Mucosa of stomach (tissue), 1 donor: Measurements from ENCODE around the gene ATP10B.

Experiments used
- H3K27me3 ChIP-seq: one replicate; pipeline ENCODE4 v1.7.0; 2013; ENCODE audit warnings: mild to moderate bottlenecking, low read length; ENCODE audit not compliant: control insufficient read depth, insufficient read depth
- H3K36me3 ChIP-seq: one replicate; pipeline ENCODE4 v1.7.0; 2013; ENCODE audit warnings: low read length; ENCODE audit not compliant: control insufficient read depth, insufficient read depth
- H3K4me1 ChIP-seq: one replicate; pipeline ENCODE4 v1.7.0; 2013; ENCODE audit warnings: mild to moderate bottlenecking, low read length; ENCODE audit not compliant: control insufficient read depth, insufficient read depth
- H3K4me3 ChIP-seq: one replicate; pipeline ENCODE4 v1.7.0; 2013; ENCODE audit warnings: low read length
- H3K9ac ChIP-seq: one replicate; pipeline ENCODE4 v1.7.0; 2013; ENCODE audit warnings: mild to moderate bottlenecking, low read length, moderate library complexity
- H3K9me3 ChIP-seq: one replicate; pipeline ENCODE4 v1.7.0; 2013; ENCODE audit warnings: mild to moderate bottlenecking, low read length, moderate library complexity; ENCODE audit not compliant: control insufficient read depth
- donor health status: Pancreatic carcinoma.

Gene ATP10B

DNA sequence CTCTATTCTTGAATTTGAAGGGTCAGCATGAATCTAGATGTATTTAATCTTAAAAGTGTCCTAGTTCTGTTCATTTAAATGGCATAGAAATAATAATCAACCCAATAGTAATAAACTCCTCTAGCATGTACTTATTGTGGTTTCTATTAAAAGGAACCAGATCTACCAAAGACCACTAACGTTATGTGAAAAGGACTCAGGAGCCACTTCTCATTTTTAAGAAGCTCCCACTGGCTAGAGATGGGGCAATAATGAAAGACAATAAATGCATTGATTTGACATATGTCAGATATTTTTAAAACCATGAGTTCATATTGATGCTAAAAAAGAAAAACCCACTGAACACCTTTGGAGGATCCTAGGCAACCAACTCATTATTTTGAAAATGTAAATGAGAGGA, 191.9 kb downstream of the ATP10B start:
- Histone ChIP-seq H3K27me3 (no peaks in the 10 kb centered on the region), H3K9me3 (no peaks in the 10 kb centered on the region), H3K9ac (no peak overlapping the region), H3K36me3 (no peaks in the 10 kb centered on the region), H3K4me1 (peaks cover 24% of the 10 kb centered on the region), H3K4me3 (no peak overlapping the region)

DNA sequence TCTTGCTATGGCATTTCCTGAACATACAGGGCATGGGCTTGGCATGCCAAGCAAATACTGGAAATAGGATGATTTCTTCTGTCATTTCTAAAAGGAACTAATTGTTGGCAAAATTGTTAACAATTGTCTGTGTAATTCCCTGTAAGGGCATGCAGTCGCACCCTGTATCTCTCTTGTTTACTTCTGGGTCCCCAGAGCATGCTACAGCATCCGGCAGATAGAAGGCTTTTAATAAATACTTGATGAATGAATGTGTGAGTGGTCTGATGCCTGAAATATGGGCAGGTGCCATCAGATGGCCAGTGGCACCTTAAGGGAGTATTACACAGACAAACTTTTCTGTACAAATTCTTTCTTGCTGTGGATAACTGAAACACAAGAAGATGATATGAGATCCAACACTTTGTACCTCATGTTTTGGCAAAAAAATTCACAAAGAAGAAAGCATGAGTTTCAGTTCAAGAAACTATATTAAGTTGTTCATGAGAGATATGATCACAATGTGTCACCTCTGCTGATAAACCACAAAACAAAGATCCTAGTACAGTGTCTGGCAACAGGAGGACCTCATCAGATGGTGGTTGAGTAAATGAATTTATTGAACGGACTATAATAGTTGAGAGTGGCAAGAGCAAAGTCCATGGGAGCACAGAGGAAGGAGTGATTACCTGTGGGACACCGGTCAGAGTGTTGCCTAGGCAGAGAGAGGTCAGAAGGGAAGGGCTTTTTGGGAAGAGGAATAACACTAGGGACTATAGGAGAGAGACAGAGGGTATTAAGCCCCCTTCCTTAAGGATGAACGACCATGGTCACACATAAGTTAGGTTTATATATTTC, 194.2 kb downstream of the ATP10B start:
- Histone ChIP-seq H3K27me3 (no peaks in the 10 kb centered on the region), H3K9ac (no peak overlapping the region), H3K36me3 (no peaks in the 10 kb centered on the region), H3K4me1 (peaks cover 24% of the 10 kb centered on the region), H3K9me3 (no peaks in the 10 kb centered on the region), H3K4me3 (no peak overlapping the region)

DNA sequence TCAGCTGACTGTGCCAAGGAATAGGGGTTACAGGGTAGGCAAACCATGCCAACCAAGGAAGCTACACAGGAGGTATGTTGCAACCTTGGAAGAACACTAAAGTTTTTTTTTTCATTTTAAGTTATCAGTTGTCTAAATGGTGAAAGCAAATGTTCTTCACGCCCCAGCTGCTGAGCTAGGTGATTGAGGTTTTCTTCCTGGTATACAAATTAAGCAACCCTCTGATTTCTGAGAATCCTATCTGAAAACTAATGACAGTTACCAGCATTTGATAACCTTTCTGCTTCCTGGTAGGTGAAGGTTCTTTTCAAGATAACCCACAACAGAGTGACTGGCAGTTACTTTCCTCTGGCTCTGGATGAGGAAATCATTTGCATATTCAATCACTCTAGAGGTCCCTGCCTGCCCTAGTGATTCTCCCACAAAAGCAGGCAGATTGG, 194.9 kb downstream of the ATP10B start:
- no peak overlapping the region for H3K4me3 ChIP-seq
- no peaks in the 10 kb centered on the region for H3K9me3 ChIP-seq
- no peaks in the 10 kb centered on the region for H3K27me3 ChIP-seq
- H3K36me3 ChIP-seq, result no peaks in the 10 kb centered on the region
- no peak overlapping the region for H3K9ac ChIP-seq
- peaks cover 24% of the 10 kb centered on the region for H3K4me1 ChIP-seq

DNA sequence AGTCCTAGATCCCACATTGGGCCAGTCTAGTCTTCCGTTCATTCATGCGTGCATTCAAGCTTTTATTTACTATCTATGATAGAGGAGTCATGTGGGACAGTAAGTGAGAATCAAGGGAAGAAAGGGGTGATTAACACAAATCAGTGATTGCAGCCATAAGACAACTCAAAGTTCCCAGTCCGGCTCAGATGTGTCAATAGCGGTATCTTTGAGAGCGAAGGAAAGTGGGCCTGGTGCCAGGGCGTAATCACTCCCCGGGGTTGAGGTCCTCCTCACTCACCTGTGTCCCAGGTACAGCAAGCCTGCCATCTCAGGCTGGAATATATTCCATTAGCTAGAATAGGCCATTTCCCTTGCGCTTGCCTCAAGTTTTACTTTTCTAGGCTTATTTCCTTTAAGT, 196.3 kb downstream of the ATP10B start:
- H3K4me1 ChIP-seq, result peaks cover 27% of the 10 kb centered on the region
- H3K36me3 ChIP-seq, result no peaks in the 10 kb centered on the region
- no peak overlapping the region for H3K4me3 ChIP-seq
- H3K27me3 ChIP-seq, result no peaks in the 10 kb centered on the region
- H3K9ac ChIP-seq, result no peak overlapping the region
- no peaks in the 10 kb centered on the region for H3K9me3 ChIP-seq

DNA sequence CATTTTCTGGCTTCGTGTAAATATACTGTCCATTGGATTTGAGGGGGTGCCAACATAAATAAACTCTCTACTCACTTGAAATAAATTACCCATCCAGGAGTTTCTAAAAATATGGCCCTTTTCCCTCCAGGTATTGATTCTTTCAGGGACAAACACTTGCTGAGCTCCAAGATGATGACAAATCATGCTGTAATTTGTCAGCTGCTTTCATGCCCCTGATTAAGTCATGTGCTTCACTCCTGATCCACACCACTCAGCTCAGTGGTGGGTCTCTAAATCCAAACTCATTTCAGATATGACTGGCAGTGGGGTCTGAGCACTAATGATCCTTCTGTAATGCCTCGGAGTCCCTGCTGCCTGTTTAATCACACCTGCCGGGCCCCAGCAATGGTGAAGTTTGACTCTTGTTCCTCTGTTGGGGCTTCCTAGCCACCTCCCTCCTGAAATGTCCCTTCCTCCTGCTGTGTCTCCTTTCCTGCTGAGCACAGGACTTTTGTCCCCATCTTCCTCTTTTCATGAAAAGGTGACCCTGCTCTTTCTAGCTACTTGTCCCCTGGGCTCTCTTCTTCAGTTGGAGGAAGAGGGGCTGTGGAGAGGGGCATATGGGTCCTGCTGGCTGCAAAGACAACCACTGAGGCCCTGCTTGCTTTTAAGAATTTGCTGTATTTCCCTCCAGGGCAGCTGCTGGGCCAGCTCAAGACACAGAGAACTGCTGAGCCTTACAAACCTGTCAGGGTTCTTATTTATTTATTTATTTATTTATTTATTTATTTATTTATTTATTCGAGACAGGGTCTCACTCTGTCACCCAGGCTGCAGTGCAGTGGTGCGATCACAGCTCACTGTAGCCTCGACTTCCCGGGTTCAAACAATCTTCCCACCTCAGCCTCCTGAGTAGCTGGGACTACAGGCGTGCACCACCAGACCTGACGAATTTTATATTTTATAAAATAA, 200.0 kb downstream of the ATP10B start:
- no peaks in the 10 kb centered on the region for H3K9me3 ChIP-seq
- no peaks in the 10 kb centered on the region for H3K36me3 ChIP-seq
- no peak overlapping the region for H3K4me3 ChIP-seq
- H3K27me3 ChIP-seq, result no peaks in the 10 kb centered on the region
- H3K9ac ChIP-seq, result peak overlapping the region; percentile 12
- H3K4me1 ChIP-seq, result peaks cover 13% of the 10 kb centered on the region

DNA sequence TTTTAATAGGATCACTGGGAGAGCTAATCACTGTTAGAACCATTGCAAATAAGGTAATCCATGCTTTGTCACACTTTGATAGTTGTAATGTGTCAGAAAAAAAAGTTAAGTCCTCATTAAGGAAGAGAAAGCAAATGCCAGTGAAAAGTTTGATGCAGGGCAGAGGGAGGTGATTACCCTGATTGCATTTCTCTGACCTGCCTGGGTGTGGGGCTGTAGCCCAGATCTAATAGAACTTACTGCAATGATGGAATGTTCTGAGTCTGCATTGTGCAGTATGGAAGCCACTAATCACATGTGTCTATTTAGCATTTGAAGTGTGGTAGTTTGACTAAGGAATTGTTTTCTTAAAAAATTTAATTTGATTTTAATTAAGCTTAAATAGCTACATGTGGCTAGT, 202.7 kb downstream of the ATP10B start:
- no peaks in the 10 kb centered on the region for H3K36me3 ChIP-seq
- H3K4me3 ChIP-seq, result no peak overlapping the region
- H3K9me3 ChIP-seq, result no peaks in the 10 kb centered on the region
- H3K9ac ChIP-seq, result no peak overlapping the region
- peaks cover 3% of the 10 kb centered on the region for H3K4me1 ChIP-seq
- H3K27me3 ChIP-seq, result no peaks in the 10 kb centered on the region

DNA sequence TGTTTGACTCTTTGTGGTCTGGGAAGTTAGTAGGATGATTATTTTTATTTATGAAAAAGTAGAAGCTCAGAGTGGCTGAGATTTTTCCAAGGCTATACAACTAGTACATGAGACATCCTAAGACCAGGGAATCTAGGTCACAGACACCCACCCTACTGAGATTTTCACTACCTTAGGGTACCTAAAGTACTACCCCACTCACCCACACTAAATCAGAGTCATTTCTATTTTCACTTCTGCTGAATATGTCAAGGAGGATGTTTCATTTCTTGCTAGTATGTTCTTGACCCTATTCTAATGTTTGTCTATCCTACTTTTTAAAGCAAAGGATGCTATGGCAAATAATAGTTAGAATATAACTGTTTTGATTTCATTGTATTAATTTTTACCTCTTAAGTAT, 206.0 kb downstream of the ATP10B start:
- no peaks in the 10 kb centered on the region for H3K27me3 ChIP-seq
- H3K9ac ChIP-seq, result no peak overlapping the region
- no peak overlapping the region for H3K4me3 ChIP-seq
- H3K9me3 ChIP-seq, result no peaks in the 10 kb centered on the region
- H3K36me3 ChIP-seq, result no peaks in the 10 kb centered on the region
- H3K4me1 ChIP-seq, result no peaks in the 10 kb centered on the region

DNA sequence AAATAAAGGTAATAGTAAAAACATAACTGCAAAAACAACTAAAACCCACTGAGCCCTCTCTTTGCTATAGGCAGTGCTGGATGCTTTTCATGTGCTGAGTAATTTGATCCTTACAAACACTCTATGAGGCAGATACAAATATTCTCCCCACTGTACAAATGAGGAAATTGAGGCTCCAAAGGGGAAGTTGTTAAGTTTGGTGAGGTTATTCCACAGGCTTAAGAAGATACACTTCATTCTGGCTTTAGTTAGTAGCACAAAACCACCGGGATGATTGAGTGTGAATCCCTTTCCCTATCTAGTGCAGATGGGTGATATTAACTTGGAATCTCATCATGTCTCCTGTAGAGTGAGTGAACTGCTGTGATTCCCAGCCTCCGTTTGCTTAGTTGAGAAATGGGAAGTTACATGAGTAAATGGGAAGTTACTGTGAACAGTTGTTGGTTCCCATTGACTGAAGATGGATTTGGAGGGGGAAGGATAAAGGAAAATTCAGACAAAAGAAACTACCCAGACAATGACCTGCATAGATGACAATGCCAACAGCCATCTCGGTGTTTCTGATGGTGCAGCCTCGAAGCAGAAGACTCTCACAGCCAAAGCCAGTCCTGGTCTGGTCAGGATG, 208.3 kb downstream of the ATP10B start:
- no peaks in the 10 kb centered on the region for H3K9me3 ChIP-seq
- no peaks in the 10 kb centered on the region for H3K27me3 ChIP-seq
- H3K4me3 ChIP-seq, result no peak overlapping the region
- H3K9ac ChIP-seq, result no peak overlapping the region
- no peaks in the 10 kb centered on the region for H3K4me1 ChIP-seq
- no peaks in the 10 kb centered on the region for H3K36me3 ChIP-seq

DNA sequence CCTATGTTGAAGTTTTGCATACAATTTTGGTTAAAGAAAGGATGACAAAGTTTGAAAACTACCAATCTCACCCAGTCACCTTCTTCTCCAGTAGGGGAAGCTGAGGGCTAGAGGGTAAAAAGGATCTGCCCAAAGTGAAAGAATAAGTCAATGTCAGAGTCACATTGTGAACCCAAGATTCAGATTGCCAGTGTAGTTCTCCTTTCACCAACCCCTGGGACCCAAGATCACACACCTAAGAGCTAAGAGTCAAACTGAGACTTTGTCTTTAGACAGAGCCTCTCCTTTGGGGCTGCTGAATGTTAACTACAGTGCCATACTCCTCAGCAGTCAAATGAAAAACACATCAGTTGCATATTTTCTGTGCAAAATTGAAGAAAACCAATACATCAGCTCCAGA, 210.6 kb downstream of the ATP10B start:
- H3K36me3 ChIP-seq, result no peaks in the 10 kb centered on the region
- no peaks in the 10 kb centered on the region for H3K9me3 ChIP-seq
- H3K27me3 ChIP-seq, result no peaks in the 10 kb centered on the region
- H3K4me3 ChIP-seq, result no peak overlapping the region
- H3K4me1 ChIP-seq, result peaks cover 18% of the 10 kb centered on the region
- no peak overlapping the region for H3K9ac ChIP-seq

DNA sequence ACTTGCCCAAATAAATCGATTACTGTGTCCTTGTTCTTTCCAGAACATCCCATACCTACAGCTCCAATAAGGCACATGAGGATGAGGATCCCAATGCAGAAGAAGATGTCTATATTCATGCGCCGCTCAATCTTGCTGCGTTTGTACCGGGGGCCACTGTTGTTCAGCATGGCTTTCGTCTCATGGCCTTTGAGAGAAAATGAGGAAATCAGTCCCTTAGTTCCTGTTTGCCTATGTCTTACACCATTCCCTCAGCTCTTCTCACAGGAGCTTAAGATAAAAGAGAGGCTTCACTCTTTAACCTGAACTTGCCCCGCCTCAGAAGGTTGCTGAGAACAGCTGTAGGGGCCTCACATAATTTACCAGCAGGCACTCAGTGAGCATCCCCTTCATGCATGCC, 211.6 kb downstream of the ATP10B start:
- Histone ChIP-seq H3K9me3 (no peaks in the 10 kb centered on the region), H3K4me3 (no peak overlapping the region), H3K27me3 (no peaks in the 10 kb centered on the region), H3K36me3 (no peaks in the 10 kb centered on the region), H3K9ac (no peak overlapping the region), H3K4me1 (peaks cover 25% of the 10 kb centered on the region)

DNA sequence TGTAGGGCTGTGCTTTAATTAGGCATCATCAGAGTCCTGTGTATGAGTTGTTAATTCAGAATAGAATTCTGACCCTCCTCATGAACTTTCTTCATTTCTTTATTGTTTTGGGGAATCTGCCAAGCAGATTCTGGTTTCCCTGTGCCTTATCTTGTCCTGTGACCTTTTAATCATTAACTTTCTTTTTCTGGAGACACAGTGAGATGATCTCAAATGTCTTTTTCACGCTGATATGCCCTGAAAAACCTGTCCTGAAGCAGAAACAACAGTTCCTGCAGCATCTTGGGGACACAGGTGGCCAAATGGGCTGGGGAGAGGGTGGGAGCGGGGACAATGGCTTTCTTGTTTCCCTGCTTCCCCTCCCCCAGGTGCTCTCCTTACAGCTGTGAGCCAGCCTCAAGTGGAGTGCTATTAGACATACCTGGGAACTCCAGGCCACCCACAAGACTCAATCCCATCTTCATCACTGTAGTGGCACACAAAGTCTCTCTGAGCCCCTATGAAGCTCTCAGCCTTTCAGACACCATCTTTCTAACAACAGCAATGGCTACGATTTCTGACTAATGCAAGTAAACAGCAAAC, 213.8 kb downstream of the ATP10B start:
- Histone ChIP-seq H3K4me1 (peaks cover 39% of the 10 kb centered on the region), H3K36me3 (no peaks in the 10 kb centered on the region), H3K27me3 (no peaks in the 10 kb centered on the region), H3K9ac (no peak overlapping the region), H3K9me3 (no peaks in the 10 kb centered on the region), H3K4me3 (no peak overlapping the region)
